Keratinocyte (primary cell): ENCODE measurements around the gene GPR137B. TPM values are rescaled to one million over a fixed set of nuclear protein-coding genes. Genes with fewer than 3 reads are reported as not detected.

Source experiments
- DNase-seq: peaks from one replicate; pipeline ENCODE4 v3.0.0-alpha.2; 2011; ENCODE audit warnings: low read depth, missing footprints, low spot score
- FAIRE-seq: peaks from 2 replicates; lab custom pipeline; 2011; peaks lifted over from hg19 to GRCh38; lab: Jason Lieb, UNC
- H2AFZ ChIP-seq: 2 replicates; pipeline ENCODE4 v1.6.0; 2012; ENCODE audit warnings: low read length, control low read depth, inconsistent platforms; ENCODE audit not compliant: control insufficient read depth
- H3K27ac ChIP-seq: 2 replicates; pipeline ENCODE4 v1.5.1; 2011; ENCODE audit warnings: low read length; ENCODE audit not compliant: control insufficient read depth, insufficient read depth
- H3K27me3 ChIP-seq: 3 replicates; pipeline ENCODE4 v1.6.0; 2011; ENCODE audit warnings: low read length; ENCODE audit not compliant: control insufficient read depth, insufficient read depth; ENCODE audit errors: extremely low read depth
- H3K36me3 ChIP-seq, 2 experiments: 2 replicates in 1 of 2; 3 replicates in 1 of 2; pipeline ENCODE4 v1.5.1; 2011; ENCODE audit warnings: low read length in 2 of 2, mild to moderate bottlenecking in 1 of 2; ENCODE audit not compliant: control insufficient read depth in 2 of 2, insufficient read depth in 2 of 2; ENCODE audit errors: extremely low read depth in 1 of 2
- H3K4me1 ChIP-seq: 3 replicates; pipeline ENCODE4 v1.5.1; 2011; ENCODE audit warnings: low read length; ENCODE audit not compliant: control insufficient read depth, insufficient read depth; ENCODE audit errors: extremely low read depth
- H3K4me2 ChIP-seq: 3 replicates; pipeline ENCODE4 v1.6.0; 2011; ENCODE audit warnings: low read depth, low read length; ENCODE audit not compliant: control insufficient read depth, insufficient read depth; ENCODE audit errors: extremely low read depth
- H3K4me3 ChIP-seq, 3 experiments: fragments of 200-600 bp in 1 of 3; sonication (generic) in 1 of 3; 2 replicates in 2 of 3; 3 replicates in 1 of 3; pipeline ENCODE4 v1.5.1; 2011 to 2016; ENCODE audit warnings: low read length in 3 of 3, mild to moderate bottlenecking in 3 of 3, control low read depth in 2 of 3, inconsistent platforms in 1 of 3, low read depth in 1 of 3, mixed read lengths in 1 of 3, mixed run types in 1 of 3, moderate library complexity in 1 of 3; ENCODE audit not compliant: control insufficient read depth in 2 of 3, insufficient read depth in 2 of 3; ENCODE audit errors: extremely low read depth in 1 of 3
- H3K79me2 ChIP-seq: 2 replicates; pipeline ENCODE4 v1.6.0; 2012; ENCODE audit warnings: low read length; ENCODE audit not compliant: control insufficient read depth, insufficient read depth
- H3K9ac ChIP-seq: 3 replicates; pipeline ENCODE4 v1.6.0; 2011; ENCODE audit warnings: low read length; ENCODE audit not compliant: control insufficient read depth, insufficient read depth; ENCODE audit errors: extremely low read depth
- H3K9me1 ChIP-seq: 3 replicates; pipeline ENCODE4 v1.6.0; 2011; ENCODE audit warnings: low read length; ENCODE audit not compliant: control insufficient read depth, insufficient read depth; ENCODE audit errors: extremely low read depth
- H3K9me3 ChIP-seq: 2 replicates; pipeline ENCODE4 v1.5.1; 2012; ENCODE audit warnings: low read depth, low read length; ENCODE audit not compliant: control insufficient read depth
- H4K20me1 ChIP-seq: 3 replicates; pipeline ENCODE4 v1.6.0; 2011; ENCODE audit warnings: low read length; ENCODE audit not compliant: control insufficient read depth, insufficient read depth; ENCODE audit errors: extremely low read depth
- CTCF ChIP-seq, 3 experiments: IDR thresholded peaks in 1 of 3; conservative IDR thresholded peaks in 1 of 3; optimal IDR thresholded peaks in 1 of 3; 2 replicates in 2 of 3; 3 replicates in 1 of 3; pipeline versions ENCODE3 to v1.5.1; 2011; ENCODE audit warnings: low read length in 3 of 3, mild to moderate bottlenecking in 3 of 3, moderate library complexity in 2 of 3, control low read depth in 1 of 3, inconsistent platforms in 1 of 3; ENCODE audit not compliant: insufficient read depth in 2 of 3; ENCODE audit errors: extremely low read depth in 1 of 3
- EZH2 ChIP-seq: IDR thresholded peaks from one replicate; pipeline ENCODE4 v1.6.1; 2012; ENCODE audit warnings: inconsistent platforms, mild to moderate bottlenecking, low read length, moderate library complexity
- dilution Hi-C: fragments of 300-500 bp; cut with MboI; formaldehyde crosslinking; loops from one replicate; pipeline ENCODE4 v1.7.0; 2020; ENCODE audit warnings: low sequenced_read_pairs; ENCODE audit not compliant: extremely low pct_ligation_motif_present
- polyA plus RNA-seq, 5 experiments: library from polyadenylated mRNA; depleted of rRNA in 3 of 5; stranded (reverse) in 3 of 5; stranded (forward) in 1 of 5; unstranded in 1 of 5; fragments of >200 nt; gene quantifications; 1 replicate in 1 of 5; 2 replicates in 3 of 5; 3 replicates in 1 of 5; pipeline versions ENCODE4 v1.2.1 to v1.2.3, GENCODE V29; 2011 to 2012; ENCODE audit warnings: missing spikeins in 2 of 5, low read depth in 1 of 5, low replicate concordance in 1 of 5

GPR137B gene
- polyA plus RNA-seq, 1 donor (not counting 4 experiments of a cell fraction or from before 2014, with no cell fraction given) = 7.1 TPM

- Histone ChIP-seq H2AFZ (no peak overlapping the region), H3K36me3 (no peaks in the 10 kb centered on the region), H3K27ac (no peak overlapping the region), H3K4me2 (no peak overlapping the region), H3K4me3 (no peak overlapping the region), H4K20me1 (no peaks in the 10 kb centered on the region), H3K79me2 (no peaks in the 10 kb centered on the region), H3K9me1 (no peaks in the 10 kb centered on the region), H3K9me3 (no peaks in the 10 kb centered on the region), H3K4me1 (peaks cover 4% of the 10 kb centered on the region), H3K27me3 (peaks cover 8% of the 10 kb centered on the region), H3K9ac (no peak overlapping the region)
- no peak for TF ChIP-seq CTCF (optimal IDR thresholded peaks at IDR 0.05 in 1 of 3, IDR thresholded peaks at IDR 0.05 in 1 of 3, conservative IDR thresholded peaks at IDR 0.05 in 1 of 3; ENCODE audit: extremely low read depth in 1 of 3, insufficient read depth in 2 of 3, low read length in 3 of 3)
- TF ChIP-seq EZH2 = no peak
- no peak for DNase-seq
- no peak for FAIRE-seq
- dilution Hi-C loops = loop anchor here (10.0 kb wide), 1 partner anchor 361 kb away; no protein-coding TSS in a partner anchor
These were observed 9.0 kb upstream of the GPR137B start for GRCh38 chr1:236133339-236133738.

- dilution Hi-C loops = loop anchor here (10.0 kb wide), 1 partner anchor 361 kb away; no protein-coding TSS in a partner anchor
- no peaks in the 10 kb centered on the region for H4K20me1 ChIP-seq
- no peak overlapping the region for H3K27ac ChIP-seq
These were observed 8.5 kb upstream of the GPR137B start for GRCh38 chr1:236133802-236134201.

More at GRCh38 chr1:236133802-236134201, 8.5 kb upstream of the GPR137B start:
- peaks cover 2% of the 10 kb centered on the region for H3K4me1 ChIP-seq
- H3K9me3 ChIP-seq = no peaks in the 10 kb centered on the region
- no peak overlapping the region for H3K4me2 ChIP-seq
- peaks cover 8% of the 10 kb centered on the region for H3K27me3 ChIP-seq
- no peaks in the 10 kb centered on the region for H3K9me1 ChIP-seq
- no peak overlapping the region for H3K9ac ChIP-seq
- DNase-seq (no peak), FAIRE-seq (no peak)
- H2AFZ ChIP-seq = no peak overlapping the region
- TF ChIP-seq EZH2 (no peak), CTCF (optimal IDR thresholded peaks at IDR 0.05 in 1 of 3, IDR thresholded peaks at IDR 0.05 in 1 of 3, conservative IDR thresholded peaks at IDR 0.05 in 1 of 3; ENCODE audit: extremely low read depth in 1 of 3, insufficient read depth in 2 of 3, low read length in 3 of 3) (no peak)
- H3K4me3 ChIP-seq = no peak overlapping the region
- no peaks in the 10 kb centered on the region for H3K79me2 ChIP-seq
- no peaks in the 10 kb centered on the region for H3K36me3 ChIP-seq
